GM12891 (cell line): ENCODE data around the gene GGT6.
A peak's percentile ranks its signal among the peaks of the same experiment; 100 is the strongest.

ENCODE experiments used
- DNase-seq: peaks from one replicate; pipeline ENCODE4 v3.0.0; 2011; ENCODE audit warnings: low spot score; ENCODE audit not compliant: insufficient read length
- FAIRE-seq: peaks from 2 replicates; lab custom pipeline; 2011; peaks lifted over from hg19 to GRCh38; lab: Jason Lieb, UNC
- PAX5 ChIP-seq: IDR thresholded peaks from 2 replicates; pipeline ENCODE4 v1.6.1; 2011; ENCODE audit warnings: low read length, moderate library complexity, mild to moderate bottlenecking; ENCODE audit not compliant: insufficient read depth, severe bottlenecking
- POLR2A ChIP-seq: IDR thresholded peaks from 2 replicates; pipeline ENCODE4 v1.6.1; 2011; ENCODE audit warnings: low read depth, low read length, control low read depth
- POLR2AphosphoS5 ChIP-seq: IDR thresholded peaks from 2 replicates; pipeline ENCODE4 v1.6.1; 2011; ENCODE audit warnings: low read depth, low read length, control low read depth
- POU2F2 ChIP-seq: IDR thresholded peaks from 2 replicates; pipeline ENCODE4 v1.6.1; 2011; ENCODE audit warnings: low read depth, mild to moderate bottlenecking, control low read depth, low read length, moderate library complexity
- SPI1 ChIP-seq: IDR thresholded peaks from 2 replicates; pipeline ENCODE4 v1.6.1; 2011; ENCODE audit warnings: low read depth, low read length, control low read depth
- TAF1 ChIP-seq: IDR thresholded peaks from 2 replicates; pipeline ENCODE4 v1.6.1; 2011; ENCODE audit warnings: low read depth, low read length, control low read depth

GGT6 gene

DNA sequence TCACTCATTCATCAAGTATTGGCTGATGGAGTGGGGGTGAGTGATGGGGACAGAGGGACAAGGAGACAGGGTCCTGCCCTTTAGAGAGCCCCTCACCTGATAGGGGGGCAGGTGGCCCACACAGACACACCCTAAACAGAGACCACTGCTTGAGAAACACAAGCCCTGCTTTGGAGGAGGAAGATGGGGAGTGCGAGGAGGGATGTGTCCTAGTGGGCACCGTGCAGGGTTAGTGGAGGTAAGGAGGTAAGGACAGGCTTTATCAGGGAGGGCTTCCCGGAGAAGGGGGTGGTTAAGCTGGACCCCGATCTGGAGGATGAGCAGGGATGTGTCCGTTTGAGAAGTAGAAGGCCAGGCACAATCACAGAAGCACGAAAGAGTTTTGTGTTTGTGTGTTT, 15.8 kb upstream of the GGT6 start:
- TF ChIP-seq POLR2A (no peak), POU2F2 (no peak), POLR2AphosphoS5 (no peak), TAF1 (no peak), PAX5 (no peak), SPI1 (no peak)
- DNase-seq (no peak), FAIRE-seq (no peak)

GRCh38 chr17:4574448-4575045, 14.2 kb upstream of the GGT6 start:
- DNase-seq (no peak), FAIRE-seq (no peak)
- TF ChIP-seq SPI1 (no peak), POU2F2 (no peak), TAF1 (no peak), POLR2A (no peak), PAX5 (no peak), POLR2AphosphoS5 (no peak)

DNA sequence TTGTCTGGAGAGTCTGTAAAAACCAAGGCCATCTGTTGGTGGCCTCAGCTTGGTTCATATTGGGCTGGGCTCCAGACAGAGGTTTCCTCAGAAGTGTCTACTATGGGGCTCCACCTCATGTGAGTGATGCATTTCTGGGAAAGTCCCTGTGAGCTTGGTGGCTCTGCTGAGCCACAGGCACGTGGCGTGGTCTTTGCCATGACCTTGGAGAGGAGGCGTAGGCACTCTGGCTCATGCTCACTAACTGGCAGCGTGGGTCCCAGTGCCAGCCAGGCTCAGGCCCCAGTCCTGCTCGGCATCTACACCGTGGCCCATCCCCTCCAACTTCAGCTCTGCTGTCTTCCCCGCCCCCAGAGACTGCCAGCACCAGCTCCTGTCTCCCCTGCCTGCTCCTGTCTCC, 13.3 kb upstream of the GGT6 start:
- TF ChIP-seq TAF1 (no peak), POU2F2 (no peak), SPI1 (no peak), POLR2AphosphoS5 (no peak), PAX5 (no peak), POLR2A (no peak)
- no peak for DNase-seq
- FAIRE-seq, result peak; percentile 87

GRCh38 chr17:4573115-4573514, 12.7 kb upstream of the GGT6 start:
- no peak for DNase-seq
- peak; percentile 83 for FAIRE-seq
- no peak for TF ChIP-seq PAX5
- TF ChIP-seq POLR2A, result no peak
- no peak for TF ChIP-seq POU2F2
- no peak for TF ChIP-seq SPI1
- TF ChIP-seq POLR2AphosphoS5, result no peak
- TF ChIP-seq TAF1, result no peak

DNA sequence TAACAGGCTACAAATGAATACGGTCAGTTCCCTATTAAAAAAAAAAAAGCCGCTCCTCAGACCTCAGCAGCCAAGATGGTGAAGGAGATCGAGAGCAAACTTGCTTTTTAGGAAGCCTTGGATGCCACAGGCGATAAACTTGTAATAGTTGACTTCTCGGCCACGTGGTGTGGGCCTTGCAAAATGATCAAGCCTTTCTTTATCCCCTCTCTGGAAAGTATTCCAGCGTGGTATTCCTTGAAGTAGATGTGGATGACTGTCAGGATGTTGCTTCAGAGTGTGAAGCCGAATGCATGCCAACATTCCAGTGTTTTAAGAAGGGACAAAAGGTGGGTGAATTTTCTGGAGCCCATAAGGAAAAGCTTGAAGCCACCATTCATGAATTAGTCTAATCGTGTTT, 11.8 kb upstream of the GGT6 start:
- TF ChIP-seq POLR2AphosphoS5, result no peak
- no peak for TF ChIP-seq SPI1
- no peak for TF ChIP-seq POU2F2
- TF ChIP-seq TAF1, result no peak
- TF ChIP-seq PAX5, result no peak
- TF ChIP-seq POLR2A, result no peak
- no peak for DNase-seq
- no peak for FAIRE-seq

DNA sequence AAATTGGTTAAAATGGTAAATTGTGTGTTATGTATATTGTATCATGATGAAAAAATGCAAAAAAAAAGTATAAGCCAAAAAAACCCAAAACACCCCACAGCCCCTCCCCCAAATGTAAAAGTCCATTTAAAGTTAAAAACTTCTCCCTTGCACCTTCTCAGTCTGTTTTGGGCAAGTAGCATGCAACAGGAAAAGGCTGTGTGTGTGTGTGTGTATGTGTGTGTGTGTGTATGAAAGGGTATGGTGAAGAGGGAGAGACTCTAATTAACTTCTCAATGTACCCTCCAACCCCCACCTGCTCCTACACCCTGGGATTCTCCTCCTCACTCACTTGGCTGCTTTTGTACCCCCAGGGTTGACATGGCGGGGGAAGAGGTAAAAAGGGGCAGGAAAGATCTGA, 9.2 kb upstream of the GGT6 start:
- TF ChIP-seq SPI1 (no peak), PAX5 (no peak), POU2F2 (no peak), POLR2A (no peak), POLR2AphosphoS5 (no peak), TAF1 (no peak)
- no peak for DNase-seq

DNA sequence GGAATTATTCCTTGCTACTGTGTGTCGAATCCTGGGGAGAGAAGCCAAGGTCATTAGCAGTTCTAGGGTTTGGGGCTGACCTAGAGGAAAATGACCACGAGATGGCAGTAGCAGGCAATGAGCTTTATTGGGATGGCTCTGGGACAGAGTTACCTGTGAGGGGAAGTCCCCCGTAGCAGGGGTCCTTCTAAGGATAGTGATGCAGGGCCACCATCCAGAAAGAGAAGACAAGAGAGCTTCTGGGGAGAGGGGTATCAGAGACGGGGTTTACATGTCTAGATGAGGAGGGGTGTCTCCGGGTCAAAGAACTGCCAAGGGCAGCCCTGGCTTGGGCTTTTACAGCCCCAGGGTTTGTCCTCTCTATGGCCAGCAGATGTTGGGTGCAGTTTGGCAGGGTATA, 6.4 kb upstream of the GGT6 start:
- no peak for TF ChIP-seq TAF1
- no peak for TF ChIP-seq POLR2AphosphoS5
- TF ChIP-seq SPI1, result 0 out of 2 replicates have a peak, but pooled peaks have one; percentile 14
- TF ChIP-seq POLR2A, result no peak
- no peak for DNase-seq
- peak; percentile 60 for FAIRE-seq

More for the DNA sequence above, 9.2 kb upstream of the GGT6 start:
- FAIRE-seq, result no peak

GRCh38 chr17:4565209-4566141, 5.1 kb upstream of the GGT6 start:
- TF ChIP-seq POU2F2 (no peak), PAX5 (no peak), TAF1 (no peak), POLR2AphosphoS5 (no peak), POLR2A (no peak), SPI1 (no peak)
- peak; percentile 89 for FAIRE-seq
- DNase-seq, result no peak

DNA sequence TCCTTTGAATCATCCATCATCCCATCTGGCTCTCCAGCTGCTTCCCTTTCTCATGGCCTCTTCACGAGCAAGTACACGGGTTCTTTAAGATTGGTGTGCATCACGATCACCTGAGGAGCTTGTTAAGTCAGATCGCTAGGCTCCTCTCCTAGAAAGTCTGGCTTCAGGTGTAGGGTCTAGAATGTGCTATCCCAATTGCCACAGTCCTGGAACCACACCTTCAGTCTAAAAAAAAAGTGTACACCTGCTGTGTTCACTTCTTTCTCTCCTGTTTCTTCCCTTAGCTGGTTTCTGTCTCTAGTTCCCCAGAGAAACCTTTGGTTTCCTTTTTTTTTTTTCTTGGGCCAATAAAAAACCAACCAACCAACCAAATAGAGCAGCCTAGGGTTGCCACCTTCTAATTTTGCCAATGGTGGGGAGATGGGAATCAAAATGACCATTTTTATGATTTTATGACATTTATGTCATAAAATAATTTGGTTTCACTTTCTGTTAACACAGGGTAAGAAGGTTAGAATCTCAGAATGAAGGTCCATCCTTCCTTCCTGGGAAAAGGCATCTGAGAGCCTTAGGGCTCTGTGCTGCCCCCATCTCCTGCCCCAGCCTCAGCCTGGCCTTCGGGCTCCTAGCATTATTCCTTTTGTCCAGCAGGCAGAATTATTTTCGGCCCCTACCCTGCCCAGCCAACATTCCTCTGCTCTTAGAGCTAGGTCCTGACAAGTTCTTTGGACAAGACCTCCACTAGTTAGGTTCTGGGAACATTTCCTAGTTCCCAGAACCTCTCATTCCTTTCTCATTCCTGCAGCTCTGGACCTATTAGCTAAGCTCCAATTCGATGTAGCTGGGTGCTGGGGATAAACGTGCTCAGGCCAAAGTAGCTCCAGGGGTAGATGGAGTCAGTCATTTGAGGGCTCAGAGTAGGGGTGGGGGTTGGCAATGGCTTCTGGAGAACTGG, 1.9 kb upstream of the GGT6 start:
- TF ChIP-seq TAF1 (no peak), POLR2AphosphoS5 (no peak), POU2F2 (no peak), PAX5 (no peak), SPI1 (0 out of 2 replicates have a peak, but pooled peaks have one; percentile 23)
- DNase-seq (no peak), FAIRE-seq (peak; percentile 40)
